Gastrocnemius medialis (tissue), 4 donors: ENCODE results near the gene GOLGA3.
"Not testable (repeated sequence)": the region's sequence is repeated elsewhere in the genome, so short reads cannot be mapped to it uniquely, and the experiment has no call there.

Source experiments
- CTCF ChIP-seq, 5 experiments: fragments of 450-650 bp in 3 of 5; fragments of 200-600 bp in 2 of 5; sonication (generic) in 2 of 5; IDR thresholded peaks in 4 of 5; conservative IDR thresholded peaks in 1 of 5; 1 replicate in 4 of 5; 2 replicates in 1 of 5; pipeline ENCODE4 v1.5.1; 2016 to 2019; ENCODE audit warnings: antibody characterized with exemption in 5 of 5, mild to moderate bottlenecking in 3 of 5, moderate library complexity in 3 of 5
- POLR2A ChIP-seq, 2 donors: fragments of 450-650 bp; IDR thresholded peaks; one replicate each; pipeline ENCODE4 v1.6.1; 2017; ENCODE audit warnings: antibody characterized with exemption in 2 of 2, mild to moderate bottlenecking in 2 of 2, moderate library complexity in 2 of 2

GRCh38 chr12:132758825-132759224, 69.8 kb downstream of the GOLGA3 start:
- TF ChIP-seq CTCF (IDR thresholded peaks at IDR 0.05 in 4 of 5, conservative IDR thresholded peaks at IDR 0.05 in 1 of 5); POLR2A (IDR thresholded peaks at IDR 0.05): not testable (repeated sequence)
